WTC11 (cell line): ENCODE results near the gene RAET1G. TPM values are rescaled to one million over a fixed set of nuclear protein-coding genes. Genes with fewer than 3 reads are reported as not detected.

Experiments
- ATAC-seq: fragments of 200-7000 bp; cut with Tn5 transposase; 2 replicates; pipeline ENCODE4 v1.10.0; 2021; ENCODE audit warnings: mild to moderate bottlenecking, moderate library complexity
- CTCF ChIA-PET: fragments of 300-600 bp; sonication (Branson Sonifier 250); formaldehyde crosslinking; loops from one replicate; lab custom pipeline; 2021; ENCODE audit warnings: antibody characterized with exemption; lab: Charles Lee
- POLR2A ChIA-PET: fragments of 350-600 bp; sonication (Branson Sonifier 250); formaldehyde crosslinking; loops from one replicate; lab custom pipeline; 2021; ENCODE audit warnings: antibody characterized with exemption; lab: Charles Lee
- DNase-seq: peaks from one replicate; pipeline ENCODE4 v3.0.0; 2021; ENCODE audit warnings: low spot score
- H3K27ac Mint-ChIP-seq: 2 replicates; pipeline ENCODE4 v1.8.0; 2021; ENCODE audit warnings: mixed read lengths
- H3K27me3 Mint-ChIP-seq: 2 replicates; pipeline ENCODE4 v1.8.0; 2021; ENCODE audit warnings: low read depth, mild to moderate bottlenecking, moderate library complexity, mixed read lengths
- H3K36me3 Mint-ChIP-seq: 2 replicates; pipeline ENCODE4 v1.8.0; 2021; ENCODE audit warnings: mixed read lengths
- H3K4me1 Mint-ChIP-seq: 2 replicates; pipeline ENCODE4 v1.8.0; 2022; ENCODE audit warnings: mixed read lengths
- H3K4me3 Mint-ChIP-seq: 2 replicates; pipeline ENCODE4 v1.8.0; 2021; ENCODE audit warnings: mild to moderate bottlenecking, moderate library complexity, mixed read lengths
- H3K9me3 Mint-ChIP-seq: 2 replicates; pipeline ENCODE4 v1.8.0; 2021; ENCODE audit warnings: mixed read lengths
- ATF1 ChIP-seq: sonication (generic); formaldehyde crosslinking; IDR thresholded peaks from 2 replicates; pipeline ENCODE4 v1.8.1; 2023; ENCODE audit warnings: mild to moderate bottlenecking, moderate library complexity, missing genetic modification reagents
- ATF6 ChIP-seq: sonication (generic); formaldehyde crosslinking; IDR thresholded peaks from 2 replicates; pipeline ENCODE4 v1.8.1; 2023; ENCODE audit warnings: mild to moderate bottlenecking, missing genetic modification reagents
- EMX1 ChIP-seq: fragments of 250-450 bp; sonication (Bioruptor Pico); IDR thresholded peaks from 2 replicates; pipeline ENCODE4 v1.8.0; 2021; ENCODE audit warnings: mild to moderate bottlenecking
- ESRRA ChIP-seq: sonication (generic); formaldehyde crosslinking; IDR thresholded peaks from 2 replicates; pipeline ENCODE4 v1.8.1; 2022; ENCODE audit warnings: mild to moderate bottlenecking, missing genetic modification reagents, borderline replicate concordance
- ETV6 ChIP-seq: sonication (generic); formaldehyde crosslinking; IDR thresholded peaks from 2 replicates; pipeline ENCODE4 v1.8.1; 2022; ENCODE audit warnings: mild to moderate bottlenecking, missing genetic modification reagents
- HMGXB4 ChIP-seq: sonication (generic); formaldehyde crosslinking; IDR thresholded peaks from 2 replicates; pipeline ENCODE4 v1.8.1; 2023; ENCODE audit warnings: mild to moderate bottlenecking, moderate library complexity, missing genetic modification reagents
- KAT7 ChIP-seq: sonication (generic); formaldehyde crosslinking; IDR thresholded peaks from 2 replicates; pipeline ENCODE4 v1.8.1; 2023; ENCODE audit warnings: missing genetic modification reagents, mild to moderate bottlenecking, borderline replicate concordance
- MAX ChIP-seq: sonication (generic); formaldehyde crosslinking; IDR thresholded peaks from 2 replicates; pipeline ENCODE4 v1.8.0; 2022; ENCODE audit warnings: mild to moderate bottlenecking, missing genetic modification reagents
- MXD4 ChIP-seq: fragments of 250-450 bp; sonication (Bioruptor Pico); IDR thresholded peaks from 2 replicates; pipeline ENCODE4 v1.8.0; 2021; ENCODE audit warnings: mild to moderate bottlenecking, moderate library complexity, borderline replicate concordance
- MYBL2 ChIP-seq: sonication (generic); formaldehyde crosslinking; IDR thresholded peaks from 2 replicates; pipeline ENCODE4 v1.8.1; 2023; ENCODE audit warnings: mild to moderate bottlenecking, moderate library complexity, missing genetic modification reagents
- NFYB ChIP-seq: sonication (generic); formaldehyde crosslinking; conservative IDR thresholded peaks from 2 replicates; pipeline ENCODE4 v1.8.0; 2022; ENCODE audit warnings: low read depth, missing genetic modification reagents
- NR3C1 ChIP-seq: sonication (generic); formaldehyde crosslinking; conservative IDR thresholded peaks from 2 replicates; pipeline ENCODE4 v1.8.1; 2023; ENCODE audit warnings: low read depth, mild to moderate bottlenecking, missing genetic modification reagents
- SOX15 ChIP-seq: fragments of 250-450 bp; sonication (Bioruptor Pico); IDR thresholded peaks from 2 replicates; pipeline ENCODE4 v1.9.0; 2021; ENCODE audit warnings: mild to moderate bottlenecking
- ZNF416 ChIP-seq: fragments of 250-450 bp; sonication (Bioruptor Pico); IDR thresholded peaks from 2 replicates; pipeline ENCODE4 v1.9.0; 2021; ENCODE audit warnings: mild to moderate bottlenecking, inconsistent platforms
- ZNF425 ChIP-seq: fragments of 250-450 bp; sonication (Bioruptor Pico); conservative IDR thresholded peaks from 2 replicates; pipeline ENCODE4 v1.9.0; 2021; ENCODE audit warnings: mild to moderate bottlenecking
- ZNF532 ChIP-seq: fragments of 250-450 bp; sonication (Bioruptor Pico); IDR thresholded peaks from 2 replicates; pipeline ENCODE4 v1.9.0; 2021; ENCODE audit warnings: mild to moderate bottlenecking, borderline replicate concordance
- ZNF671 ChIP-seq: fragments of 250-450 bp; sonication (Bioruptor Pico); IDR thresholded peaks from 2 replicates; pipeline ENCODE4 v1.8.0; 2021; ENCODE audit warnings: mild to moderate bottlenecking
- ZSCAN18 ChIP-seq: fragments of 250-450 bp; sonication (Bioruptor Pico); IDR thresholded peaks from 2 replicates; pipeline ENCODE4 v2.1.2; 2022; ENCODE audit warnings: mild to moderate bottlenecking, moderate library complexity
- total RNA-seq: library from RNA; stranded (reverse); gene quantifications from 3 replicates; pipeline ENCODE4 v1.2.3, GENCODE V29; 2021

RAET1G gene
- total RNA-seq, 1 experiment from 2014 or later: not detected

GRCh38 chr6:149881066-149881766, 41.7 kb downstream of the RAET1G start:
- ATAC-seq: no peak
- POLR2A ChIA-PET: no interaction called here
- peaks cover 34% of the 10 kb centered on the region for H3K27me3 Mint-ChIP-seq
- no peak overlapping the region for H3K4me3 Mint-ChIP-seq
- no peaks in the 10 kb centered on the region for H3K36me3 Mint-ChIP-seq
- CTCF ChIA-PET: interaction anchor here (0.6 to 1.4 kb wide), 3 partner anchors 17 to 128 kb away, joined by 3 read pairs; no protein-coding TSS in a partner anchor
- H3K4me1 Mint-ChIP-seq: 0 out of 2 replicates have a peak, but pooled peaks cover 5% of the 10 kb centered on the region
- no peak for DNase-seq
- TF ChIP-seq ESRRA (CRISPR knock-in tag) (no peak), NR3C1 (CRISPR knock-in tag) (no peak), ZNF671 (CRISPR knock-in tag) (no peak), ETV6 (no peak), ZNF425 (CRISPR knock-in tag) (no peak), MAX (CRISPR knock-in tag) (no peak), NFYB (CRISPR knock-in tag) (no peak), ZNF532 (CRISPR knock-in tag) (no peak), EMX1 (CRISPR knock-in tag) (no peak), HMGXB4 (CRISPR knock-in tag) (no peak), ATF6 (CRISPR knock-in tag) (no peak), MXD4 (CRISPR knock-in tag) (no peak), KAT7 (CRISPR knock-in tag) (no peak), ATF1 (CRISPR knock-in tag) (no peak), SOX15 (CRISPR knock-in tag) (no peak), MYBL2 (no peak), ZSCAN18 (no peak), ZNF416 (CRISPR knock-in tag) (no peak)
- TF ChIP-seq, all 79 proteins: peak for 0
- Mint-ChIP-seq H3K9me3 (0 out of 2 replicates have a peak, but pooled peaks cover 3% of the 10 kb centered on the region), H3K27ac (no peak overlapping the region)
